Stimulated activated CD8-positive, alpha-beta memory T cell treated with anti-CD3 and anti-CD28 coated beads, Interleukin-15, amount 100 ng/mL, for 4 hours (primary cell): Measurements from ENCODE around the gene PTTG1IP2.
"Not testable (repeated sequence)": the region's sequence is repeated elsewhere in the genome, so short reads cannot be mapped to it uniquely, and the experiment has no call there.

ENCODE experiments used
- DNase-seq, 2 donors: peaks; one replicate each; pipeline ENCODE4 v3.0.0-alpha.2; 2020; ENCODE audit warnings: low read depth in 2 of 2

Gene PTTG1IP2

GRCh38 chr7:90469554-90469953 lies at the start of gene PTTG1IP2:
Gene PTTG1IP2, plus strand, starts transcription at chr7:90469639. Its CDS starts 148 bp downstream, at chr7:90469787.
- DNase-seq, result no peak

DNA sequence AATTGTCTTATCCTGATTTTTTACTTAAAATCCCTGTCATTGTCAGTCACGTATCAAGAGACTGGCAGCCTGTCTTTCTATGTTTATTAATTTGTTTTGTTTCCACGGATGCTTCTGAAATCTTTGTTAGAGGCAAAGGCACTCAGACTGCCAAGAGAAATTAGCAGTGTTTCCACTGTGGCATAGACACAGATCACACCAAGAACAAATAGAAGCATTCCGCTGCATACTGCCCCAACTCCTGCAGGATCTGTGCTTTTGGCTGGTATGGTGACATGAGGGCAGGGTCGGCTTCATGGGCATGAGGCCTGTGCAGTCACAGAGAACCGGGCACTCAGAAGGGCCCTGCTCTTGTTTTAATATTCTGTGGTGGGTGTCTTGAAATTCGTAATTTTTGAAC lies 47.8 kb upstream of the PTTG1IP2 start:
- DNase-seq, result no peak

- no peak for DNase-seq
Measured at GRCh38 chr7:90424720-90425119, 44.7 kb upstream of the PTTG1IP2 start.

- no peak for DNase-seq
Measured at GRCh38 chr7:90425376-90425775, 44.1 kb upstream of the PTTG1IP2 start.

GRCh38 chr7:90430614-90431460 lies 38.6 kb upstream of the PTTG1IP2 start:
- no peak for DNase-seq

DNA sequence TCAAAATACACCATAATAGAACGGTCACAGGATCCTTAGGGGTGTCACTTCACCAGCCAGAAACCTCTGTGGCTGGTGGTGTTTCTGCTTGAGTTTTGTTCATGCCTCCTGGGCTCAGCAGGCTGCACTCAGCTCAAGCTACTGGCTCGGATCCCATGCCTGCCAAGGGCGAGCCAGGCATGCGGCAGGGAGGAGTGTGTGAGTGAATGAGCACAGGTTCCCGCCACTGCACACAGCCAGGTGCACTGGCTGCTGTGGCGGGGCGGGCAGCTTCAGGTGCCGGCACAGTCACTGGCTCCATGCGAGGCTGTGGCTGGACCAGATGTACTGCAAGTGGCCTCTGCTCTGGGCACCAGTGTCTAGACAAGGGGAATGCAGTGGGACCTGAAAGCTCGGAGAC lies 36.7 kb upstream of the PTTG1IP2 start:
- no peak for DNase-seq

- DNase-seq, result no peak
Measured at GRCh38 chr7:90433221-90433620, 36.2 kb upstream of the PTTG1IP2 start.

DNA sequence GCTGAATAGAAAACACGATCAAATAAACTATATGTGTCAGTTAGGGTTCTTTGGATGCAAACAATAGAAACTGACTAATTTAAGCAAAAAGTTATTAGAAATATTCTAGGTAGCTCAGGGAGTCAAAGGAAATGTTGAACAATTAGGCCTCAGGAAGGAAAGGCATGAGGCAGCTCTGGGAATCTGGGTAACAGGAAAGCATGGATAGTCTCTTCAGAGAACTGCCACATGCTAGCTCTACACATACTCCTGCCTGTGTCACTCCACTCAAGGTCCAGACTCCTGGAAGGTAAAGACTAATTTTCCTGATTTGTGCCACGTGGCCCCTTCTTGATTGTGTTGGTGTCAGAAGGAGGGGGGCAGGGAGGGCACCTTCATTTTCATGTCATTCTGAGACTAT lies 23.8 kb upstream of the PTTG1IP2 start:
- DNase-seq, result no peak

GRCh38 chr7:90446137-90446899 lies 23.1 kb upstream of the PTTG1IP2 start:
- DNase-seq, result no peak

DNA sequence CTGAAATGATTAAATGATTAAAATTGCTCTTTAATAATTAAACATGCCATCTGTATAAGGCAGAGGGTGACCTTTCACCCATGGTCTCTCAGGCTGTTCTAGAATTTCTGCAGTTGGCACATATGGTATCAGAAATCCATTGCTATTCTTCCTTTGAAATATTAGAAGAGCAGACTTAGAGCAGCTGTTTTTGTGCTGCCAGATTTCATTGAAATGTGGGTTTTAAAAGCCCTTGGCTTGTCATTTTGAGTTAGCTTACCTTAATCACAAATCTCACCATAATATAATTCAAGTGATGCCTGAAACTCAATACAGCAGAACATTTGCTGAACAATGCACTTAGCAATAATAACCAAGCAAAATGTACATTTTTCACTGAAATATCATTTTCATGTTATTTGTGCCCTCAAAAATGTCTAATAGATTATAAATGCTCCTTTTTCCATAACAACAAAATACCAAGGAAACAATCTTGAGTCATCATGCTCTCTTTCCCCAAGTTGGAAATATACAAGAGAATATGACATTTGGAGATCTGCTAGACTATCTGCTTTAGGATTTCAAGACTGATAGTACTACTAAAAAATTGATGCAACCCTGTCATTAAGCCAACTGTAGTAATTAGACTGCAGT lies 16.1 kb upstream of the PTTG1IP2 start:
- DNase-seq, result no peak

DNA sequence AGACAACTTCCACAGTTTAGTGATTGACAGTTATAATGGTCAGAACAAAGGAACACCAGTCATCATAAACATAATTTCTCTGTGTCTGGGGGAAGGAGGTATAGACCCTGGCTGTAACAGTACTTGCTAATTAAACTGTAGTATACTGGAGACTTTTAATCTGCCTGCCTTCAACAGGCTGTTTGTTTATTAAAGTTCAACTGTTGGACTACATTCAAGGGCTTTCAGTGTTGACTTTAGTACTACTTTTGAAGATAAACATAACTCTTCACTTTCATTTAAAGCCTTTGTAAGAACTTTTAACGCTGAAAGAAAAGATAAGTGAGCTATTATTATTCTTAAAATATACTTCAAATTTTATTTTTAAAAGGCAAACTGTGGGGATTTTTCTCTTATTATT lies 15.5 kb upstream of the PTTG1IP2 start:
- no peak for DNase-seq

DNA sequence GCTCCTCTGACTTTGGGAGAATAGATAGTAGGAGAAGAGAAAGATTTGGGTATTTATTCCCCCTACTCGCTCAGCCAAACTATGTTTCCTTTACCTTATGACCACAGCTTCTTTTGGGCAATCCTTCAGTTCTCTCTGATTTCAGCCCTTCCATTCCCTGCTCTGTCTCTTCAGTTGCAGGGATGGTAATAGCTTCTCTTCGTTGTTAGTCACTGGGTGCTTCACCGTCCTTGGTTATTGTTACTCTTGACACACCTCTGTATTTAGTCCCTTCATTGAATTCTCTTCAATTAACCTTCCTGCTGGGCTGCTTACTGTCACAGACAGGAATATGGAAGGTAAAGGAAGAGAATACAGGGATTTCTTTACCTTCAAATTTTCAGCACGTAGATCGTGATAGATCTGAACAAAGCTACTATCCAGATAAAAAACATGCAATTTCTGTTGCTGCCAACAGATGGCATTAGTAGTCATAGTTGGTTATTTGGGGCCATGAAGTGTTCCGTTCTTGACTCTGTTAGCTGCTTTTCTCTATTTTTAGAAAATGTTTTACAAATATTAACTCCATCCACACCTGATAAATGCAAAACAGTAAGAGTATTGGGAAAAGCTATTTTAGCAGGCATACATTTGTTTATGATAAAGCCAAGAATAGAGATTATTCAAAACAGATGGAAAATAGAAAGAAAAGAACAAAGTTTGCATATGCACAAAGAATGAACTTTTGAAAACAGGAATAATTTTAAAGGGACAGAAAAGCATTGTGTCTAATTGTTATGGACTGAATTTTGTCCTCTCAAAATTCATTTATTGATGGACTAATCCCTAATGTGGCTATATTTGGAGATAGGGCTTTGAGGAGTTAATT lies 14.0 kb upstream of the PTTG1IP2 start:
- DNase-seq, result no peak

DNA sequence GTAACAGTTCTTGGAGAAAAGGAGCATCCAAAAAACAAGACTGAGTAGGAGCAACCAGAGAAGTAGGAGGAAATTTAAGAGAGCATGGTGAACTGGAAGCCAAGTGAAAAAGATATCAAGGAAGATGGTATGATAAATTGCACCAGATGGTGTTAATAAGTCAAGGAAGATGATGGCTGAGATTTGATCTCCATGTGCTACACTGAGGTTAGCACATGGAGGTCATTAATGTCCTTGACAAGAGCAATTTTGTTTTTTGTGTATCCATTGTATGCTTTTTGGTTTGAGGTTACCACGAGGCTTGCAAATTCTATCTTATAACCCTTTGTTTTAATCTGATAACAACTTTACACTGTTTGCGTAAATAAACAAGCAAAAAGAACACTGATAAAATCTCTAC lies 11.3 kb upstream of the PTTG1IP2 start:
- no peak for DNase-seq

- DNase-seq, result no peak
Measured at GRCh38 chr7:90459888-90460287, 9.6 kb upstream of the PTTG1IP2 start.

DNA sequence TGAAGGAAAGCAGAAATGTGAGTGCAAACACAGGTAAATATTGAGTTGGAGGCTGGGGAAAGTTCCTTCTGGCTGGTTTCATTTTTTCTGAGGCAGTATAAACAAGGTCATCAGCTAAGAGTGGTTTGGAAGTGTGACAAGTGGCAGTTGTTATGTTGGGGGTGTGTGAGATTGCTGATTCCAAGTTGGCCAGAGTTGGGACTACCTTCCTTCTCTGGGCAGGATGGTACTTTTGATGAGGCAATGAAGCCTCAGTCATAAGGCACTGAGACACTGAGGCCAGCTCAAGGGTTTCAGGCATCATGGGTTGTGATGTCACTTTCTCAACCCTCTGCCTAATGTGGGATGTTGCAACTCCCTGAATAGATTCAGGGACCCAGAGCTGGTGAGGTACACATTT lies 8.2 kb upstream of the PTTG1IP2 start:
- DNase-seq, result no peak

DNA sequence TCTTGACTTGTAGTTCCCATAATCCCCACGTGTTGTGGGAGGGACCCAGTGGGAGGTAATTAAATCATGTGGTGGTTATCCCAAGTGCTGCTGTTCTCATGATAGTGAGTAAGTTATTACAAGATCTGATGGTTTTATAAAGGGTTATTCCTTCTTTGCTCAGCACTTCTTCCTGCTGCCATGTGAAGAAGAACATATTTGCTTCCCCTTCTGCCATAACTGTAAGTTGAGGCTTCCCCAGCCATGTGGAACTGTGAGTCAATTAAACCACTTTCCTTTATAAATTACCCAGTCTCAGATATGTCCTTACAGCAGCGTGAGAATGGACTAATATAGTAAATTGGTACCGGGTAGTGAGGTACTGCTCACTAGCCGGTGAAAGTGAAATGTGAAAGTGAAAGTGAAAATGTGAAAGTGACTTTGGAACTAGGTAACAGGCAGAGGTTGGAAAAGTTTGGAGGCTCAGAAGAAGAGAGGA lies 6.2 kb upstream of the PTTG1IP2 start:
- not testable (repeated sequence) for DNase-seq

DNA sequence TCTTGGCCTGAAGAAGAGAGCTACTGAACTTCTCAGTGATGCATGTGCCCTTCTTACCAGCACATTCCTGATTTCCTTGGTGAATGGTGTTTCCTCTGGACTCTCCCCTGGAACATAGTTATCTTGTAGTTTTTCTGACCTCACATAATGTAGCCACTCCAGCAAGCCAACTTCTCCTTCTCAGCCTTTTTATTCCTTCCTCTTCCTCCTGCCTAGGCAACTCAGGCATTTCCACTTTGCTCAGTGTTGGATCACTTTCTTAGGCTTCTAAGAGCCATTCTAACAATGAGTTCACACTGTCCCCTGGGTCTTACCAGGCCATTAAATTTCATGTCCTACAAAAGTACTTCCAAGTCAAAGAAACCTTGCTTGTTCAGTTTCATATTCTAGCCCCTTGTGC lies 3.6 kb upstream of the PTTG1IP2 start:
- DNase-seq, result no peak

DNA sequence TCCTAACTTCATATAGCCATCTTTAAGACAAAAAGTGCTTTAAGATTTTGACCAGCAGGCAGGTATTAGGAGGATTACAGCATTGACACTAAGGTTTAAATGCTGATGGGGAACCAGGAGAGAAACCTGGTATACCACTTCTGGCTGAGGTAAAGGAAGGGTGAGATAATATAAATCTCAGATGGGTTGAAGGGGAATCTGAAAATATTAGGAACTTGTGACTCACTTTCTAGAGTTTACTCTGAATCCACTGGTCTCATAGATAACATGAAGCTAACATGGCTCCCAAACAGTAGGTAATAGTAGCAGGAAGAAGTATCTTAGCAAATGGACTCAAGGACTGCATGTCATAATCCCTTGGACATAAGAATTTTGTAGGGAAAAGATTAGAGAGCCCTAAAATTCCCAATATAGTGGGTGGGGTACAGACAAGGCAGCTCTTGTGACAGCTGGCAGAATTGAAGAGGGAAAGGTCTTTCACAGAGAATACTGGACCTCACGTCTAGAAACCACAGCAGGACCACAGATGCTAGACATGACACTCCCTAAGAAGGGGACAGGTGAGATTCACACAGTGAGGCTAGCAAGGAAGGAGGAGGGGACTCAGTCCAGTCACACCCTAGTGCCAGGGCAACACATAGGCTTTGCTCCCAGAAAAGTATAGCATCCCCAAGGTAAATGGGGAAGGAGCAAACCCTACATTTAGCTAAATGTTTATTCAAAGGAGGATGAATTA lies 3.5 kb downstream of the PTTG1IP2 start:
- DNase-seq, result no peak

DNA sequence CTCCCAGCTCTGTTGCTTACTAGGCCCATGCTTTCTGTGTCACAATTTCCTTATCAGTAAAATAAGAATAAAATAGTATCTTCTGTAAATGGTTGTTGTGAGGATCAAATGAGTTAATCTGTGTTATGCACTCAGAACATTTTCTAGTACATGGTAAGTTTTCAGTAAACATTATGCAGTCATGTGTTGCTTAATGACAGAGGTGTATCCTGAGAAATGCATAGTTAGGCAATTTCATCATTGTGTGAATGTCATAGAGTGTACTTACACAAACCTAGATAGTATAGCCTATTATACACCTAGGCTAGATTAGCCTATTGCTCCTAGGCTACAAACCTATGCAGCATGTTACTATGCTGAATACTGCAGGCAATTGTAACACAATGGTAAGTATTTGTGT lies 4.4 kb downstream of the PTTG1IP2 start:
- no peak for DNase-seq

DNA sequence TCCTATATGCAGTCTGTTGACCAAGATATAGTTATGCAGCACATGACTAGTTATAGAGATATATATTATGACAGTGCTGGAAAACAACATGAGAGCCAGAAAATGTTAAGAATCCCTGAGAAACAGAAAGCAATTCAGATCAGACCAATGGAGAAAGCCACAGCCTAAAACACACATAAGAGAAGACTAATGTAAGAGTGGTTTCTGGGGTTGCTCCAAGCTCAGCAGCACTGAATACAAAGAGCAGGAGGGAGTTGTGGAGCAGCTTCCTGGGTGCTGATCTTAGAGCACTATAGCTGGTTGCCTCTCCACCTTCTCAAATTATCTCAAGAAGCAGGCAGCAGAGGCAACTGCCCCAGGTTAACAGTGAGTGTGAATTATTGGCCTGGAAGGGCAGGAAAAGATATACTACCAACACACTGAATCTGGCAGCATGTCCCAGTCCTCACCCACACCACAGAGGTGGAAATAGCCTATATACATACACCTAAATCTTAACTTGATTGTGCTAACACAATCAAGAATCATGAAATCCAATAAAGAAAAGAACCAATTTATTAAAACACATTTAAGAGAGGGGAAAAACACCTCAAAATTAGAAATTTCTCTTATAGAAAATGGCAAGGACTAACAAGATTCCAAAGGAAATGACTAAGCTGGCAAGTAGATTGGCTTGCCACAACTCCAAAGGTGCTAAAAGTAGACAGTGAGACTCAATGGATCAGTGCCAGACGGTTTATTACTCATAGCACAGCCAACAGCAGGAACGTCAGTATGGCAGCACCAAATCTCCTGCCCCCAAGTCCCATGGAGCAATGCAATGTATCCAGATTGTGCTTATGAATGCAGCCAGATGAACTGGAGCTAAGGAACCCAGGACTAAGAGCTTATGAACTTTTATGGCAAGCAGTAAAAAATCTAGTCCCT lies 5.1 kb downstream of the PTTG1IP2 start:
- no peak for DNase-seq
